IMR-90 (cell line): ENCODE results near the gene SLC12A8. TPM values are rescaled to one million over a fixed set of nuclear protein-coding genes. Genes with fewer than 3 reads are reported as not detected.
A peak's percentile ranks its signal among the peaks of the same experiment; 100 is the strongest.

Experiments used
- ATAC-seq: fragments of 200-7000 bp; cut with Tn5 transposase; 2 replicates; pipeline ENCODE4 v1.9.1; 2020; ENCODE audit warnings: low read depth, mild to moderate bottlenecking, moderate library complexity
- BruUV-seq: library from RNA; stranded (reverse); fragments of 400-500 nt; replicated peaks from 2 replicates; lab custom pipeline; 2021; lab: Mats Ljungman, UMichigan
- CTCF ChIA-PET: fragments of 300-600 bp; formaldehyde crosslinking; extraction: SDS; loops from one replicate; lab custom pipeline; 2021; ENCODE audit warnings: antibody characterized with exemption; lab: Yijun Ruan, JAX
- POLR2A ChIA-PET: fragments of 300-600 bp; sonication (Branson Sonifier 250); formaldehyde crosslinking; loops from one replicate; lab custom pipeline; 2022; ENCODE audit warnings: antibody characterized with exemption; ENCODE audit not compliant: unreplicated experiment; lab: Charles Lee
- DNase-seq: peaks from one replicate; pipeline ENCODE4 v3.0.0; 2013
- H2AFZ ChIP-seq: replicated peaks from 2 replicates; pipeline ENCODE3; 2013; ENCODE audit warnings: low read length, mild to moderate bottlenecking; ENCODE audit not compliant: poor library complexity
- H2AK5ac ChIP-seq: 2 replicates; pipeline ENCODE4 v1.6.1; 2013; ENCODE audit warnings: low read depth, low read length, inconsistent platforms
- H2AK9ac ChIP-seq: replicated peaks from 2 replicates; pipeline ENCODE3; 2013; ENCODE audit warnings: mild to moderate bottlenecking, low read depth, low read length, moderate library complexity; ENCODE audit not compliant: poor library complexity
- H2BK120ac ChIP-seq: 2 replicates; pipeline ENCODE4 v1.6.1; 2013; ENCODE audit warnings: low read depth, low read length, inconsistent platforms
- H2BK15ac ChIP-seq: 3 replicates; pipeline ENCODE4 v1.6.1; 2013; ENCODE audit warnings: low read depth, low read length, inconsistent platforms
- H2BK20ac ChIP-seq: 2 replicates; pipeline ENCODE4 v1.6.1; 2013; ENCODE audit warnings: low read depth, mild to moderate bottlenecking, inconsistent platforms, low read length, moderate library complexity
- H2BK5ac ChIP-seq: 2 replicates; pipeline ENCODE4 v1.6.1; 2013; ENCODE audit warnings: mild to moderate bottlenecking, low read depth, low read length, inconsistent platforms; ENCODE audit not compliant: poor library complexity, severe bottlenecking
- H3K14ac ChIP-seq: replicated peaks from 2 replicates; pipeline ENCODE4 v1.6.1; 2013; ENCODE audit warnings: low read depth, low read length, inconsistent platforms
- H3K18ac ChIP-seq: 2 replicates; pipeline ENCODE4 v1.6.1; 2013; ENCODE audit warnings: low read depth, low read length, control low read depth
- H3K23ac ChIP-seq: 2 replicates; pipeline ENCODE4 v1.6.1; 2013; ENCODE audit warnings: low read depth, low read length, inconsistent platforms
- H3K27ac ChIP-seq: 2 replicates; pipeline ENCODE4 v1.5.1; 2013; ENCODE audit warnings: mild to moderate bottlenecking, control low read depth, low read length; ENCODE audit not compliant: insufficient read depth
- H3K27me3 ChIP-seq: 2 replicates; pipeline ENCODE4 v1.6.1; 2013; ENCODE audit warnings: low read length; ENCODE audit not compliant: control insufficient read depth, insufficient read depth
- H3K36me3 ChIP-seq: 2 replicates; pipeline ENCODE4 v1.6.1; 2013; ENCODE audit warnings: low read length, mixed read lengths; ENCODE audit not compliant: control insufficient read depth, insufficient read depth
- H3K4ac ChIP-seq: 2 replicates; pipeline ENCODE4 v1.6.1; 2013; ENCODE audit warnings: low read depth, low read length, inconsistent platforms
- H3K4me1 ChIP-seq: 2 replicates; pipeline ENCODE4 v1.6.1; 2013; ENCODE audit warnings: low read length, mixed read lengths; ENCODE audit not compliant: control insufficient read depth, insufficient read depth
- H3K4me2 ChIP-seq: 2 replicates; pipeline ENCODE4 v1.6.1; 2013; ENCODE audit warnings: low read depth, mild to moderate bottlenecking, control low read depth, low read length, moderate library complexity
- H3K4me3 ChIP-seq: 2 replicates; pipeline ENCODE4 v1.5.1; 2013; ENCODE audit warnings: low read depth, mild to moderate bottlenecking, control low read depth, low read length, moderate library complexity; ENCODE audit not compliant: insufficient read depth
- H3K56ac ChIP-seq: 2 replicates; pipeline ENCODE4 v1.6.1; 2013; ENCODE audit warnings: low read length, inconsistent platforms; ENCODE audit not compliant: insufficient read depth; ENCODE audit errors: extremely low read depth
- H3K79me1 ChIP-seq, 2 experiments: 2 replicates each; pipeline ENCODE4 v1.6.1; 2013; ENCODE audit warnings: low read length in 2 of 2, inconsistent platforms in 1 of 2, low read depth in 1 of 2
- H3K9ac ChIP-seq: 2 replicates; pipeline ENCODE4 v1.6.1; 2013; ENCODE audit warnings: low read depth, low read length, control low read depth
- H3K9me1 ChIP-seq: 2 replicates; pipeline ENCODE4 v1.6.1; 2013; ENCODE audit warnings: low read length, inconsistent platforms; ENCODE audit not compliant: insufficient read depth
- H3K9me3 ChIP-seq: 2 replicates; pipeline ENCODE4 v1.6.1; 2013; ENCODE audit warnings: low read length; ENCODE audit not compliant: control insufficient read depth, insufficient read depth
- H4K20me1 ChIP-seq: 2 replicates; pipeline ENCODE4 v1.6.1; 2013; ENCODE audit warnings: low read length, inconsistent platforms; ENCODE audit not compliant: insufficient read depth
- H4K5ac ChIP-seq: 2 replicates; pipeline ENCODE4 v1.6.1; 2013; ENCODE audit warnings: mild to moderate bottlenecking, low read depth, low read length, control low read depth
- H4K8ac ChIP-seq, 2 experiments: 2 replicates each; pipeline ENCODE4 v1.6.1; 2013; ENCODE audit warnings: low read depth in 2 of 2, low read length in 2 of 2, control low read depth in 1 of 2, inconsistent platforms in 1 of 2
- H4K91ac ChIP-seq: 2 replicates; pipeline ENCODE4 v1.6.1; 2013; ENCODE audit warnings: low read depth, low read length, inconsistent platforms; ENCODE audit not compliant: insufficient read depth
- CEBPB ChIP-seq: IDR thresholded peaks from 2 replicates; pipeline ENCODE4 v1.6.1; 2012; ENCODE audit warnings: low read depth, low read length, improper control_type of control experiment
- CHD1 ChIP-seq: IDR thresholded peaks from 2 replicates; pipeline ENCODE4 v1.6.1; 2012; ENCODE audit warnings: low read depth, low read length, improper control_type of control experiment
- ELK1 ChIP-seq: fragments of 150-350 bp; IDR thresholded peaks from 2 replicates; pipeline ENCODE4 v1.6.1; 2016; ENCODE audit warnings: low read depth, mild to moderate bottlenecking, low read length, moderate library complexity, borderline replicate concordance
- MXI1 ChIP-seq: IDR thresholded peaks from 2 replicates; pipeline ENCODE4 v1.6.1; 2012; ENCODE audit warnings: low read depth, mild to moderate bottlenecking, low read length, moderate library complexity, borderline replicate concordance
- RAD21 ChIP-seq: IDR thresholded peaks from 2 replicates; pipeline ENCODE4 v1.6.1; 2012; ENCODE audit warnings: low read length, improper control_type of control experiment
- RCOR1 ChIP-seq: IDR thresholded peaks from 2 replicates; pipeline ENCODE4 v1.6.1; 2012; ENCODE audit warnings: mild to moderate bottlenecking, low read length, improper control_type of control experiment; ENCODE audit not compliant: insufficient replicate concordance
- SMC3 ChIP-seq: fragments of 150-350 bp; IDR thresholded peaks from 2 replicates; pipeline ENCODE4 v1.6.1; 2016; ENCODE audit warnings: low read depth, mild to moderate bottlenecking, antibody characterized with exemption, low read length, moderate library complexity
- USF2 ChIP-seq: fragments of 150-350 bp; IDR thresholded peaks from 2 replicates; pipeline ENCODE4 v1.6.1; 2017; ENCODE audit warnings: mild to moderate bottlenecking, antibody characterized with exemption, low read length, low read depth
- WGBS, 2 experiments: methylation state at CpG; one replicate each; pipeline versions ENCODE4 v1.1.5 to v1.1.7; 2013; ENCODE audit warnings: missing lambda C conversion rate in 2 of 2; ENCODE audit not compliant: insufficient read length in 1 of 2; ENCODE audit errors: extremely low coverage in 2 of 2; 5-methylcytosine and 5-hydroxymethylcytosine counted together
- dilution Hi-C: fragments of 300-500 bp; cut with HindIII; formaldehyde crosslinking; loops from one replicate; pipeline ENCODE4 v1.14.3; 2018; ENCODE audit warnings: low sequenced_read_pairs; ENCODE audit not compliant: unreplicated experiment
- in situ Hi-C: fragments of 300-500 bp; cut with MboI; formaldehyde crosslinking; loops from 3 replicates; pipeline ENCODE4 v1.14.3; 2019; ENCODE audit warnings: low sequenced_read_pairs, inconsistent platforms, mixed read lengths
- intact Hi-C: fragments of 100-400 bp; cut with micrococcal nuclease; formaldehyde crosslinking; loops from 2 replicates; pipeline ENCODE4 v1.10.0; 2022
- polyA plus RNA-seq, 3 experiments: library from polyadenylated mRNA; depleted of rRNA; stranded (reverse); fragments of >200 nt; gene quantifications; 2 replicates each; pipeline ENCODE4 v1.2.3, GENCODE V29; 2012; ENCODE audit warnings: low replicate concordance in 1 of 3
- total RNA-seq: library from RNA; depleted of rRNA; stranded (reverse); fragments of >200 nt; gene quantifications from 2 replicates; pipeline ENCODE4 v1.2.3, GENCODE V29; 2012

SLC12A8 gene
- total and polyA plus RNA-seq, 2 of the 4 experiments (the other 2 are of a cell fraction) = 2.2 to 4.3 TPM

GRCh38 chr3:125232401-125232800 lies 19.9 kb upstream of the SLC12A8 start:
- H2AK5ac ChIP-seq = no peak overlapping the region
- H3K27me3 ChIP-seq = no peaks in the 10 kb centered on the region
- H3K4me3 ChIP-seq = no peak overlapping the region
- dilution Hi-C loops = no loop called here
- H3K36me3 ChIP-seq = peaks cover 9% of the 10 kb centered on the region
- H2AFZ ChIP-seq = no peak overlapping the region
- intact Hi-C loops = loop anchor here (10.0 kb wide), 1 partner anchor 202 kb away; no protein-coding TSS in a partner anchor
- no peaks in the 10 kb centered on the region for H3K9me3 ChIP-seq
- no TSS peak for BruUV-seq
- H4K91ac ChIP-seq = 0 out of 2 replicates have a peak overlapping the region, but pooled peaks have one; percentile 19
- H2BK5ac ChIP-seq = no peak overlapping the region
- no peak overlapping the region for H4K5ac ChIP-seq
- H2BK20ac ChIP-seq = no peak overlapping the region
- ATAC-seq = no peak
- TF ChIP-seq SMC3 (no peak), RAD21 (no peak), USF2 (no peak), MXI1 (no peak), CEBPB (no peak), CHD1 (no peak), ELK1 (no peak), RCOR1 (no peak)
- H2BK15ac ChIP-seq = peak overlapping the region; percentile 46; the same call in 1 of the 3 replicates
- no peak overlapping the region for H3K56ac ChIP-seq
- WGBS, 2 experiments = 92% methylated on average over 2 of the region's 3 CpGs; no CpG with 5 or more reads in 1 of the 2 experiments
- no peak overlapping the region for H3K4me2 ChIP-seq
- H4K8ac ChIP-seq = no peak overlapping the region
- no peak overlapping the region for H3K9ac ChIP-seq
- H3K4me1 ChIP-seq = peaks cover 7% of the 10 kb centered on the region
- no peak overlapping the region for H3K27ac ChIP-seq
- H2BK120ac ChIP-seq = no peak overlapping the region
- no peak overlapping the region for H3K23ac ChIP-seq
- no peak overlapping the region for H3K14ac ChIP-seq
- in situ Hi-C loops = no loop called here
- POLR2A ChIA-PET = no interaction called here
- CTCF ChIA-PET = no interaction called here
- H3K9me1 ChIP-seq = peaks cover 16% of the 10 kb centered on the region; the same call in 1 of the 2 replicates
- no peak overlapping the region for H3K18ac ChIP-seq
- H3K4ac ChIP-seq = no peak overlapping the region; the same call in 1 of the 2 replicates
- peaks cover 24 to 41% of the 10 kb centered on the region in 2 experiments for H3K79me1 ChIP-seq
- peaks cover 6% of the 10 kb centered on the region; the same call in 1 of the 2 replicates for H4K20me1 ChIP-seq
- DNase-seq = no peak
- H2AK9ac ChIP-seq = no peak overlapping the region
